Loucy (cell line): ENCODE measurements around the gene NEDD4.
"Not testable (repeated sequence)": the region's sequence is repeated elsewhere in the genome, so short reads cannot be mapped to it uniquely, and the experiment has no call there.

ENCODE experiments used
- EZH2phosphoT487 ChIP-seq: fragments of 200-600 bp; IDR thresholded peaks from 2 replicates; pipeline ENCODE4 v1.6.1; 2018; ENCODE audit warnings: antibody characterized with exemption, mild to moderate bottlenecking, moderate library complexity, borderline replicate concordance
- TF ChIP-seq, protein P1 (sequence below): fragments of 200-600 bp; sonication (generic); conservative IDR thresholded peaks from 2 replicates; pipeline ENCODE4 v1.5.1; 2014; ENCODE audit warnings: mild to moderate bottlenecking, antibody characterized with exemption, low read length

- TF ChIP-seq, protein P1, sequence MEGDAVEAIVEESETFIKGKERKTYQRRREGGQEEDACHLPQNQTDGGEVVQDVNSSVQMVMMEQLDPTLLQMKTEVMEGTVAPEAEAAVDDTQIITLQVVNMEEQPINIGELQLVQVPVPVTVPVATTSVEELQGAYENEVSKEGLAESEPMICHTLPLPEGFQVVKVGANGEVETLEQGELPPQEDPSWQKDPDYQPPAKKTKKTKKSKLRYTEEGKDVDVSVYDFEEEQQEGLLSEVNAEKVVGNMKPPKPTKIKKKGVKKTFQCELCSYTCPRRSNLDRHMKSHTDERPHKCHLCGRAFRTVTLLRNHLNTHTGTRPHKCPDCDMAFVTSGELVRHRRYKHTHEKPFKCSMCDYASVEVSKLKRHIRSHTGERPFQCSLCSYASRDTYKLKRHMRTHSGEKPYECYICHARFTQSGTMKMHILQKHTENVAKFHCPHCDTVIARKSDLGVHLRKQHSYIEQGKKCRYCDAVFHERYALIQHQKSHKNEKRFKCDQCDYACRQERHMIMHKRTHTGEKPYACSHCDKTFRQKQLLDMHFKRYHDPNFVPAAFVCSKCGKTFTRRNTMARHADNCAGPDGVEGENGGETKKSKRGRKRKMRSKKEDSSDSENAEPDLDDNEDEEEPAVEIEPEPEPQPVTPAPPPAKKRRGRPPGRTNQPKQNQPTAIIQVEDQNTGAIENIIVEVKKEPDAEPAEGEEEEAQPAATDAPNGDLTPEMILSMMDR, result not testable (repeated sequence)
- not testable (repeated sequence) for TF ChIP-seq EZH2phosphoT487
Measured at GRCh38 chr15:56007053-56007452, 13.6 kb upstream of the NEDD4 start.
